Measurements from ENCODE around the gene KCNQ1. TPM values are rescaled to one million over a fixed set of nuclear protein-coding genes. Genes with fewer than 3 reads are reported as not detected.
"Not testable (repeated sequence)": the region's sequence is repeated elsewhere in the genome, so short reads cannot be mapped to it uniquely, and the experiment has no call there.

Gene KCNQ1
- total RNA-seq, 1 experiment from 2014 or later: 1.0 TPM

DNA sequence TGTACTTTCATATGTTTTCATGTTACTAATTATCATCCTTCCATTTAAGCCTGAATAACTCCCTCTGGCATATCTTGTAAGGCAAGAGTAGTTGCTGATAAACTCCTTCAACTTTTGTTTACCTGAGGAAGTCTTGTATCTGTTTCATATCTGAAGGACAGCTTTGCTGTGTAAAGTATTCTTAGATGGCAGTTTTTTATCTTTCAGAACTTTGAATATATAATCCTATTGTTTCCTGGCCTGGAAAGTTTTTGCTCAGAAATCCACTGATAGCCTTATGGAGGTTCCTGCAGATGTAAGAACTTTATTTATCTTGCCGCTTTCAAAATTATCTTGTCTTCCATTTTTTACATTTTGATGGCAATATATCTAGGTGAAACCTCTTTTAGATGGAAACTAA, 185.9 kb downstream of the KCNQ1 start:
- ChIA-PET POLR2A (no interaction called here), CTCF (no interaction called here)
- H3K4me1 Mint-ChIP-seq (ENCODE audit: low read depth, unreplicated experiment): no peaks in the 10 kb centered on the region
- H3K4me3 ChIP-seq (ENCODE audit: low read depth, low read length): no peak overlapping the region
- H3K27ac Mint-ChIP-seq (ENCODE audit: unreplicated experiment): no peak overlapping the region
- no peaks in the 10 kb centered on the region for H3K36me3 Mint-ChIP-seq (ENCODE audit: insufficient read depth, unreplicated experiment)
- H3K4me3 Mint-ChIP-seq (ENCODE audit: unreplicated experiment): no peak overlapping the region
- BruUV-seq (replicated peaks): no TSS peak
- TF ChIP-seq, protein P1, sequence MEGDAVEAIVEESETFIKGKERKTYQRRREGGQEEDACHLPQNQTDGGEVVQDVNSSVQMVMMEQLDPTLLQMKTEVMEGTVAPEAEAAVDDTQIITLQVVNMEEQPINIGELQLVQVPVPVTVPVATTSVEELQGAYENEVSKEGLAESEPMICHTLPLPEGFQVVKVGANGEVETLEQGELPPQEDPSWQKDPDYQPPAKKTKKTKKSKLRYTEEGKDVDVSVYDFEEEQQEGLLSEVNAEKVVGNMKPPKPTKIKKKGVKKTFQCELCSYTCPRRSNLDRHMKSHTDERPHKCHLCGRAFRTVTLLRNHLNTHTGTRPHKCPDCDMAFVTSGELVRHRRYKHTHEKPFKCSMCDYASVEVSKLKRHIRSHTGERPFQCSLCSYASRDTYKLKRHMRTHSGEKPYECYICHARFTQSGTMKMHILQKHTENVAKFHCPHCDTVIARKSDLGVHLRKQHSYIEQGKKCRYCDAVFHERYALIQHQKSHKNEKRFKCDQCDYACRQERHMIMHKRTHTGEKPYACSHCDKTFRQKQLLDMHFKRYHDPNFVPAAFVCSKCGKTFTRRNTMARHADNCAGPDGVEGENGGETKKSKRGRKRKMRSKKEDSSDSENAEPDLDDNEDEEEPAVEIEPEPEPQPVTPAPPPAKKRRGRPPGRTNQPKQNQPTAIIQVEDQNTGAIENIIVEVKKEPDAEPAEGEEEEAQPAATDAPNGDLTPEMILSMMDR (IDR thresholded peaks at IDR 0.05; ENCODE audit: insufficient read depth in 1 of 2, low read depth in 1 of 2, low read length in 1 of 2, severe bottlenecking in 1 of 2, unreplicated experiment in 1 of 2): no peak
- intact Hi-C loops (cut with micrococcal nuclease; ENCODE audit: unreplicated experiment): no loop called here
- no peaks in the 10 kb centered on the region for H3K36me3 ChIP-seq (ENCODE audit: control insufficient read depth, insufficient read depth, low read length)
- DNase-seq: no peak
- H3K4me1 ChIP-seq: no peaks in the 10 kb centered on the region
- H3K9me3 ChIP-seq: peaks cover 52% of the 10 kb centered on the region
- H3K9me3 Mint-ChIP-seq (ENCODE audit: unreplicated experiment): peaks cover 54% of the 10 kb centered on the region
- no peaks in the 10 kb centered on the region for H3K27me3 ChIP-seq (replicated peaks; ENCODE audit: control insufficient read depth, insufficient read depth, low read length)
- no peaks in the 10 kb centered on the region for H3K27me3 Mint-ChIP-seq (ENCODE audit: insufficient read depth, unreplicated experiment)

DNA sequence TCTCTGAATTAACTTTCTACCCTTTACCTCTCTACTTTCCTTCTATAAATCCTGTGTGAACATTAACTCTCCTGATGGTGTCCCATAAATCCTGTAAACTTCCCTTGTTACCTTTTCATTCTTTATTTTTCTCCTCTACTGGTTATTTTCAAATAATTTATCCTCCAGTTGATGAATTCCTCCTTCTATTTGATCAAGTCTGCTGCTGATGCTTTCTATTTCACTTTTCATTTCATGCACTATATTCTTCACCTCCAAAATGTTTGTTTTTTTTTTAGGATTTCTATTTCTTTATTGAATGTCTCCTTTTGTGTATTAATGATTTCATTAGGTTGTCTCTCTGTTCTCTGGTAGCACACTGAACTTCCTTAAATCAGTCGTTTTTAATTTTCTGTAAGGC, 186.4 kb downstream of the KCNQ1 start:
- TF ChIP-seq, protein P1 (IDR thresholded peaks at IDR 0.05; ENCODE audit: insufficient read depth in 1 of 2, low read depth in 1 of 2, low read length in 1 of 2, severe bottlenecking in 1 of 2, unreplicated experiment in 1 of 2): no peak
- Histone ChIP-seq H3K4me3 (ENCODE audit: low read depth, low read length) (no peak overlapping the region), H3K4me1 (no peaks in the 10 kb centered on the region), H3K27me3 (replicated peaks; ENCODE audit: control insufficient read depth, insufficient read depth, low read length) (no peaks in the 10 kb centered on the region), H3K9me3 (peaks cover 49% of the 10 kb centered on the region), H3K36me3 (ENCODE audit: control insufficient read depth, insufficient read depth, low read length) (no peaks in the 10 kb centered on the region)
- no peak for DNase-seq
- Mint-ChIP-seq H3K27me3 (ENCODE audit: insufficient read depth, unreplicated experiment) (no peaks in the 10 kb centered on the region), H3K27ac (ENCODE audit: unreplicated experiment) (no peak overlapping the region), H3K4me1 (ENCODE audit: low read depth, unreplicated experiment) (no peaks in the 10 kb centered on the region), H3K4me3 (ENCODE audit: unreplicated experiment) (no peak overlapping the region), H3K36me3 (ENCODE audit: insufficient read depth, unreplicated experiment) (no peaks in the 10 kb centered on the region), H3K9me3 (ENCODE audit: unreplicated experiment) (peaks cover 54% of the 10 kb centered on the region)
- BruUV-seq (replicated peaks): no TSS peak
- ChIA-PET POLR2A (no interaction called here), CTCF (no interaction called here)
- intact Hi-C loops (cut with micrococcal nuclease; ENCODE audit: unreplicated experiment): no loop called here

DNA sequence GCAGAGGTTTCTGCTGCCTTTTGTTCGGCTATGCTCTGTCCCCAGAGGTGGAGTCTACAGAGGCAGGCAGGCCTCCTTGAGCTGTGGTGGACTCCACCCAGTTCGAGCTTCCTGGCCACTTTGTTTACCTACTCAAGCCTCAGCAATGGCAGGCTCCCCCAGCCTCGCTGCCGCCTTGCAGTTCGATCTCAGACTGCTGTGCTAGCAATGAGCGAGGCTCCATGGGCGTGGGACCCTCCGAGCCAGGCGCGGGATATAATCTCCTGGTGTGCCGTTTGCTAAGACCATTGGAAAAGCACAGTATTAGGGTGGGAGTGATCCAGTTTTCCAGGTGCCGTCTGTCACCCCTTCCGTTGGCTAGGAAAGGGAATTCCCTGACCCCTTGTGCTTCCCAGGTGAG, 195.0 kb downstream of the KCNQ1 start:
- H3K27me3 ChIP-seq (replicated peaks; ENCODE audit: control insufficient read depth, insufficient read depth, low read length); H3K27ac Mint-ChIP-seq (ENCODE audit: unreplicated experiment); POLR2A ChIA-PET; BruUV-seq (replicated peaks); H3K4me1 Mint-ChIP-seq (ENCODE audit: low read depth, unreplicated experiment); intact Hi-C loops (cut with micrococcal nuclease; ENCODE audit: unreplicated experiment); H3K4me1 ChIP-seq; CTCF ChIA-PET; H3K36me3 ChIP-seq (ENCODE audit: control insufficient read depth, insufficient read depth, low read length); H3K4me3 ChIP-seq (ENCODE audit: low read depth, low read length); H3K4me3 Mint-ChIP-seq (ENCODE audit: unreplicated experiment); H3K27me3 Mint-ChIP-seq (ENCODE audit: insufficient read depth, unreplicated experiment); DNase-seq: not testable (repeated sequence)
- peaks cover 35% of the 10 kb centered on the region for H3K36me3 Mint-ChIP-seq (ENCODE audit: insufficient read depth, unreplicated experiment)
- peaks cover 72% of the 10 kb centered on the region for H3K9me3 Mint-ChIP-seq (ENCODE audit: unreplicated experiment)
- peaks cover 56% of the 10 kb centered on the region for H3K9me3 ChIP-seq

DNA sequence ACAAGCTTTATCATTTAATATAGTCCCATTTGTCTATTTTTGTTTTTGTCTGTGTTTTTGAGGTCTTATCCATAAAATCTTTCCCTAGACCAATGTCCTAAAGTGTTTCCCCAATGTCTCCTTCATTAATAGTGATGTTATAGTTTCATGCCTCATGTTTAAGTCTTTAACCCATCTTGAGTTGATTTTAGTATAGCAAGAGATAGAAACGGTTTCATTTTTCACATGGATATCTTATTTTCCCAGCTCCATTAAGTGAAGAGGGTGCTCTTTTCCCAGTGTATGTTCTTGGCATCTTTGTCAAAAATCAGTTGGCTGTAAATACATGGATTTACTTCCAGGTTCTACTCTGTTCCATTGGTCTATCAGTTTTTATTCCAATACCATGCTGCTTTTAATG, 196.8 kb downstream of the KCNQ1 start:
- Histone ChIP-seq H3K27me3 (replicated peaks; ENCODE audit: control insufficient read depth, insufficient read depth, low read length) (no peaks in the 10 kb centered on the region), H3K4me3 (ENCODE audit: low read depth, low read length) (no peak overlapping the region), H3K9me3 (peaks cover 73% of the 10 kb centered on the region), H3K36me3 (ENCODE audit: control insufficient read depth, insufficient read depth, low read length) (no peaks in the 10 kb centered on the region), H3K4me1 (no peaks in the 10 kb centered on the region)
- intact Hi-C loops (cut with micrococcal nuclease; ENCODE audit: unreplicated experiment): no loop called here
- Mint-ChIP-seq H3K9me3 (ENCODE audit: unreplicated experiment) (peaks cover 71% of the 10 kb centered on the region), H3K27ac (ENCODE audit: unreplicated experiment) (no peak overlapping the region), H3K36me3 (ENCODE audit: insufficient read depth, unreplicated experiment) (peaks cover 42% of the 10 kb centered on the region), H3K4me1 (ENCODE audit: low read depth, unreplicated experiment) (no peaks in the 10 kb centered on the region), H3K4me3 (ENCODE audit: unreplicated experiment) (no peak overlapping the region), H3K27me3 (ENCODE audit: insufficient read depth, unreplicated experiment) (no peaks in the 10 kb centered on the region)
- TF ChIP-seq, protein P1 (IDR thresholded peaks at IDR 0.05; ENCODE audit: insufficient read depth in 1 of 2, low read depth in 1 of 2, low read length in 1 of 2, severe bottlenecking in 1 of 2, unreplicated experiment in 1 of 2): no peak
- POLR2A ChIA-PET: no interaction called here
- DNase-seq: no peak
- no TSS peak for BruUV-seq (replicated peaks)
- CTCF ChIA-PET: no interaction called here

Measured in Caco-2 (cell line).